Measurements from ENCODE around the gene PPP1R3D.
"Not testable (repeated sequence)": the region's sequence is repeated elsewhere in the genome, so short reads cannot be mapped to it uniquely, and the experiment has no call there.

The PPP1R3D gene

GRCh38 chr20:59925359-59925758 lies 14.7 kb downstream of the PPP1R3D start:
- no peak for DNase-seq (ENCODE audit: low read depth in 2 of 2, low spot score in 1 of 2)

GRCh38 chr20:59923514-59923913 lies 16.6 kb downstream of the PPP1R3D start:
- no peak for DNase-seq (ENCODE audit: low read depth in 2 of 2, low spot score in 1 of 2)

- DNase-seq (ENCODE audit: low read depth in 2 of 2, low spot score in 1 of 2): no peak
Observed at GRCh38 chr20:59920944-59921343, 19.2 kb downstream of the PPP1R3D start.

GRCh38 chr20:59912609-59913008 lies 27.5 kb downstream of the PPP1R3D start:
- no peak for DNase-seq (ENCODE audit: low read depth in 2 of 2, low spot score in 1 of 2)

- no peak for DNase-seq (ENCODE audit: low read depth in 2 of 2, low spot score in 1 of 2)
Observed at GRCh38 chr20:59911041-59911440, 29.1 kb downstream of the PPP1R3D start.

GRCh38 chr20:59908855-59909254 lies 31.2 kb downstream of the PPP1R3D start:
- DNase-seq (ENCODE audit: low read depth in 2 of 2, low spot score in 1 of 2): no peak

GRCh38 chr20:59903621-59904020 lies 36.5 kb downstream of the PPP1R3D start:
- DNase-seq (ENCODE audit: low read depth in 2 of 2, low spot score in 1 of 2): no peak

GRCh38 chr20:59902470-59902869 lies 37.6 kb downstream of the PPP1R3D start:
- DNase-seq (ENCODE audit: low read depth in 2 of 2, low spot score in 1 of 2): no peak

GRCh38 chr20:59895908-59896307 lies 44.2 kb downstream of the PPP1R3D start:
- no peak for DNase-seq (ENCODE audit: low read depth in 2 of 2, low spot score in 1 of 2)

- no peak for DNase-seq (ENCODE audit: low read depth in 2 of 2, low spot score in 1 of 2)
Observed at GRCh38 chr20:59891581-59891980, 48.5 kb downstream of the PPP1R3D start.

GRCh38 chr20:59890035-59890434 lies 50.1 kb downstream of the PPP1R3D start:
- not testable (repeated sequence) for DNase-seq (ENCODE audit: low read depth in 2 of 2, low spot score in 1 of 2)

GRCh38 chr20:59888050-59888449 lies 52.1 kb downstream of the PPP1R3D start:
- no peak for DNase-seq (ENCODE audit: low read depth in 2 of 2, low spot score in 1 of 2)

Data from stimulated activated CD8-positive, alpha-beta memory T cell treated with anti-CD3 and anti-CD28 coated beads, Interleukin-4, amount 100 ng/mL, for 1 hour (primary cell).